ENCODE results near the gene NNMT.
A peak's percentile ranks its signal among the peaks of the same experiment; 100 is the strongest.

DNA sequence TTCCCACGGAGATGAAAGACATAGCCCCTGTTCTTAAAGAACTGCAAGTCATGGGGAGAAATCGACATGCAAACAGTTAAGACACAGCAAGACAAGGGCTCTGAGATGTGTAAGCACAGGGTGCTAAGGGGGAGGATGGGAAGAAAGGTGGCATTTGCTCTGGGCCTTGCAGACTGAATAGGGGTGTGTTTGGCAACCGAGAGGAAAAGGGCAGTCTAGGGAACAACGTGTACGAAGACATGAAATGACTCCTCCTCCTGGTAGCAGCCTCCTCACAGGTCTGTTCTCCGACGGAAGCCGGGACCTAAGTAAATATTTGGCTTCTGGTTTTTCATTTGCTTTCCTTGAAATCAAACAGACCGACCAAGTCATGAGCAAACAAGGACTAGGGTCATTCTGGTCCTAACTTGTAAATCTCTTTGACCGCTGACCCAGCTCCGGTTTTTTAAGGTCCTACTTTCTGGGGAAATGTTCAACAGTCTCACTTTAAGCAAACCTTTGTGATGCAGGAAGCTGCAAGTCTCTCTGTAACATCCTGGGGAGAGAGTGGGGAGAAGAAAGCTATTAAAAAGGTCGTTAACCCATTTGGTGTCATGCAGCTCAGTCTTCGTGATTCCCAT lies 19.7 kb downstream of the NNMT start:
- TF ChIP-seq, protein P1, sequence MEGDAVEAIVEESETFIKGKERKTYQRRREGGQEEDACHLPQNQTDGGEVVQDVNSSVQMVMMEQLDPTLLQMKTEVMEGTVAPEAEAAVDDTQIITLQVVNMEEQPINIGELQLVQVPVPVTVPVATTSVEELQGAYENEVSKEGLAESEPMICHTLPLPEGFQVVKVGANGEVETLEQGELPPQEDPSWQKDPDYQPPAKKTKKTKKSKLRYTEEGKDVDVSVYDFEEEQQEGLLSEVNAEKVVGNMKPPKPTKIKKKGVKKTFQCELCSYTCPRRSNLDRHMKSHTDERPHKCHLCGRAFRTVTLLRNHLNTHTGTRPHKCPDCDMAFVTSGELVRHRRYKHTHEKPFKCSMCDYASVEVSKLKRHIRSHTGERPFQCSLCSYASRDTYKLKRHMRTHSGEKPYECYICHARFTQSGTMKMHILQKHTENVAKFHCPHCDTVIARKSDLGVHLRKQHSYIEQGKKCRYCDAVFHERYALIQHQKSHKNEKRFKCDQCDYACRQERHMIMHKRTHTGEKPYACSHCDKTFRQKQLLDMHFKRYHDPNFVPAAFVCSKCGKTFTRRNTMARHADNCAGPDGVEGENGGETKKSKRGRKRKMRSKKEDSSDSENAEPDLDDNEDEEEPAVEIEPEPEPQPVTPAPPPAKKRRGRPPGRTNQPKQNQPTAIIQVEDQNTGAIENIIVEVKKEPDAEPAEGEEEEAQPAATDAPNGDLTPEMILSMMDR (IDR thresholded peaks at IDR 0.05) = peak in 1 of 7 experiments; percentile 10
- no peak for TF ChIP-seq POLR2A (IDR thresholded peaks at IDR 0.05)
